Activated CD4-positive, alpha-beta T cell treated with anti-CD3 and anti-CD28 coated beads for 4 hours (primary cell): ENCODE measurements around the gene CECR2.

Source experiments
- DNase-seq, 2 donors: peaks; one replicate each; pipeline ENCODE4 v3.0.0-alpha.2; 2020

The CECR2 gene

GRCh38 chr22:17578136-17578754 is 209.0 kb downstream of the CECR2 start:
- DNase-seq = no peak

GRCh38 chr22:17579535-17579981 is 210.3 kb downstream of the CECR2 start:
- no peak for DNase-seq

- DNase-seq = no peak
Observed at GRCh38 chr22:17580441-17581031, 211.3 kb downstream of the CECR2 start.

- DNase-seq = no peak
Observed at GRCh38 chr22:17581056-17581455, 211.8 kb downstream of the CECR2 start.

- DNase-seq = no peak
Observed at GRCh38 chr22:17581631-17582030, 212.4 kb downstream of the CECR2 start.

- no peak for DNase-seq
Observed at GRCh38 chr22:17583151-17583550, 213.9 kb downstream of the CECR2 start.

DNA sequence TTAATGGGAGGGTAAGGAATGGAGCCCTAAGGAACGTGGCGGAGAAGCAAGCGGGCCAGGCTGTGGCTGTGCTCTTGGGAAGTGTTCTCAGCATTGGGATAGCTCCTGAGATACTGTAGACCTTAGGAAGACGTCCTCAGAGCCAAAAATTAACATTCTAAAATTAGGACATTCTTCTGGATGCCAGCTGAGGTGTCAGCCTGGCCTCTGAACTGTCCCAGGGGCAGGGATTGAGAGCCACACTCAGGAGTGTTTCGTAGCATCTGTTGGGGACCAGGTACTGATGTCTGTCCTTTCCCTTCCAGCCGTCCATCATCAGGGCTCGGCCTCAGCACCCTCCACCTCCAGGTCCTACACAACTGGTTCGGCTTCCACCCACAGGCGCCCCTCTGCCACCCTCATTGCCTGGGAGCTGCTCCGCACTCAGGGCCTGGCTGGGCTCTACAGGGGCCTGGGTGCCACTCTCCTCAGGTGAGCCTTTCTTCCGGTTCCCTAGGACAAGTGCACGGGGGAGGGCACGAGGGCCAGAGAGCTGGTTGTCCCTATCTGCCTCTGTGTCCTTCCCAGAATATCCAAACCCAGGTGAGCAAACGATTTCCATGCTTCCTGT is 217.7 kb downstream of the CECR2 start:
- DNase-seq = no peak

DNA sequence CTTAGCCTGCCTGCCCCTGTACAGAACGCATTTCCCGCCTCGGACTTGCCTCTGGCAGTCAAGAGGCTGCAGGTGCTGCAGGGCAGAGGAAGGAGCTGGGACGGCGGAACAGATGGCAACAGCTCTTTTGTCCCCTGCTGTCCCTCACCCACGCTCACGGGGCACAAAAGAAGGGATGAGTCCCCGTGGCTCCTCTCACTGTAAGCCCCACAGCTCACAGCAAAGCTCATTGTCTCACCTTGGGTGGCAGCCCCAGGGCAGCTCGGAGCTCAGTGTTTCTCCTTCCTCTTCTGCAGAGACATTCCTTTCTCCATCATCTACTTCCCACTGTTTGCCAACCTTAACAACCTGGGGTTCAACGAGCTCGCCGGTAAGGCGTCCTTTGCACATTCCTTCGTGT is 218.4 kb downstream of the CECR2 start:
- no peak for DNase-seq

- DNase-seq = no peak
Observed at GRCh38 chr22:17588606-17589005, 219.3 kb downstream of the CECR2 start.

GRCh38 chr22:17589810-17590375 is 220.6 kb downstream of the CECR2 start:
- DNase-seq = no peak

DNA sequence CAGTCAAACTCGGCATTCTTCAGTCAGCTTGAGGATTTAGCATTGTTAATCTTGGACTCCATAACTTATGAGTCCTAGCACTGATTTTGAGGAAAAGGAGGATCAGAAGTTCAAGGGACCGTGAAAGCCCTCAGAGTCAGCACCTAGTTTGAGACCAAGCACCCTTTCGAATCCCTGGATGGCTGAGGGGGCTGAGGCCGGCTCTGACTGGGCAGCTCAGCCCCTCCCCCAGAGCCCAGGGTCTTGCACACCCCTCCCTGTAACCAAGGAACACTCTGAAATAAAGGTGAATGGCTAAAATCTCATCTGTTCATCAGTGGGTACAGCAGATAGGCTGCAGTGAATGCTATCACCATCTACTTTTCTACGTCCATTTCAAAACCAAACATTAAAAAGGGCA is 221.3 kb downstream of the CECR2 start:
- no peak for DNase-seq

DNA sequence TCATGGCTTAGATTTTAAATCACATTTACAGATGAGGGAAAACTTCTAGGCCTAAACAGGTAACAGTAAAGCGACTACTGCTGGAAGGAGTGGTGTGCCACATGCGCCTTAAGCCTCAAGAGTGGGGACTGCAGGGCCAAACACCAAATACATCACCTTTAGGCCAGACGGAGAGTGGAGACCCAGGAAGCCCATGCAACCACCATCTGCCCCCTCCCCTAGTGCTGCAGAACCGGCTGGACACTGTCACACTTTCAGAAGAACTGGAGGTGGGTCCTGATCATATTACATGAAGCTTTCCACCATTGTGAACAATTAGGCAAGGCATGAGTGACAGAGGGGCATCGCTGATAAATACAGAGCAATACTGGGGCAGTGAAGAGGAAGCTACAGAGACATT is 222.9 kb downstream of the CECR2 start:
- no peak for DNase-seq

- DNase-seq = no peak
Observed at GRCh38 chr22:17596226-17596625, 227.0 kb downstream of the CECR2 start.

DNA sequence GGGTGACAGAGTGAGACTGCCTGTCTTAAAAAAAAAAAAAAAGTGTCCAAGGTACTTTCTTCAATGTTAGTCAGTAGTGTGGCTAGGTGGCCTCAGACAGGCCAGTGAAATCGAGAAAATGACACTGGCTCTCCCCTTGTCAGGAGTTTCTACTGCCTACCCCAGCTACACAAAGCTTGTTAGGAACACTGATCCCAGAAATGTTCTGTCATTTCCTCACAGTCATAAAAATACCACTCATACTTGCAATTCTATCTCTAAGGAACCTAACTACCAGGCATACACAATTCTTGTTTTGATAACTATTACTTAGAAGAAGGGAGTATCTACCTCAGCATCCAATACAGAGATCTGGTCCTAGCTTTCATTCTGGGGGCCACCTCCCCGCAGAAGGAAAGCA is 228.0 kb downstream of the CECR2 start:
- DNase-seq = no peak

GRCh38 chr22:17598318-17598717 is 229.1 kb downstream of the CECR2 start:
- DNase-seq = no peak

DNA sequence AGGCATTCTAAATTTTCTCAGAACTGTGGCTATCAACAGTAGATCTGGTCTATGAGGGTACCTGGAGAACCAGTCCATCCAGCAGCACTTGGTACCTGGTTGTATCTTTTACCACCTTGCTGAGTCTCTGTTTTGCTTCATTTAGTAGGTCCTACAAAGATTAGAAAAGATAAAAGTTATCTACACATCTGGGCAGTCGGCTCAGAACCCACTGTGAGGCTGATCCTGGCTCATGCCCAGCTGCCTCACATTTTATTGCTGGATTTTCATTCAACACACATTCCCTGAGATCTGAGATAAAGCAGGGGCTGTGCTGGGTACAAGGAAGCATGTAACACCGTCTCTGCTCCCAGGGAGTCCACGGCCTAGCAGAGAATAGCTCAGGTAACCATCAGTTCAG is 231.8 kb downstream of the CECR2 start:
- DNase-seq = no peak

- no peak for DNase-seq
Observed at GRCh38 chr22:17603668-17604067, 234.4 kb downstream of the CECR2 start.

- no peak for DNase-seq
Observed at GRCh38 chr22:17606496-17606895, 237.2 kb downstream of the CECR2 start.
